ENCODE data around the gene RAB11A.
A peak's percentile ranks its signal among the peaks of the same experiment; 100 is the strongest.
"Not testable (repeated sequence)": the region's sequence is repeated elsewhere in the genome, so short reads cannot be mapped to it uniquely, and the experiment has no call there.

The RAB11A gene

DNA sequence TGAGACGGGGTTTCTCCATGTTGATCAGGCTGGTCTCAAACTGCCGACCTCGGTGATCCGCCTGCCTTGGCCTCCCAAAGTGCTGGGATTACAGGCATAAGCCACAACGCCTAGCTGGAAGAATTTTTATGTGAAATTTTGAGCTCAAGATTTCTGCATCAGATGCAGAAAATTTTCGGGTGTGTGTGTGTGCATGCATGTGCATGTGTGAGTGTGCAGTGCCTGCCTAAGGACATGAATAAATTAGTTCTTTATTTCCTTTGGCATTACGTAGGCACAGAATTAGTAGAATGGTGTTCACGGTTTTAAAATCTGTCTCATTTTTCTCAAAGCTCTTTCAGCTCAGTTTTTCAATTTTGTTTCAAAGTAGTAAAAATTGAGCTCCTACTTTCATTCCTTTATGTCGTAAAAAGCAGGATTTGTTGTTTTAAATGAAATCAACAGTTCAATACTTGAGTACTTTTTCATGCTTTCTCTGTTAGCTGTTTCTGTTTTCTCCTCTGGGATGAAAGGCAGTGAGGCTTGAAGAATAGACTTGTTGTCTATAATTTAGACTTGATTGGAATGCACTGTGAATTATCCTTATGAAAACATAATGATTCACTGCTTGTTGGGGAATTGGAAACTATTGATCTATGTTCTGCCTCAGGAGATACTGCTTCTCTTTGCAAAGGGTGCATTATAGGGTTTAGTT lies 23.3 kb upstream of the RAB11A start:
- DNase-seq, result no peak

DNA sequence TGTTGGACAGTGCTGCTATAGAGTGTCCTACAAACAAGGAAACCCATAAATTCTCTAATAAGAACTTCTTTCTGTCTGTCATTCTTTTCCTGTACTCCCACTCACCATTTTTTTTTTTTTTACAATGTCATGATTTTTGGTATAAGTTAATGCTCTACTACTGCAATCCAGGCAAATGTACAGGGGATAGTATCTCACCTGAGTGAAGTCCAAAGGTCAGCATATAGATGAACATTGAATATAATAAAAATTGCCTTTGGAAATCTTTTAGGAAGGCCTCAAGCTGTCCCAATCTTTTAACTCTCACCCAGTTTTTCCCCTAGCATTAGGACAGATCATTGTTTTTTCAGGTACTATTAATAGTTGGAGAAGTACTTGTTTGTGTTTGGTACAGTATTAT lies 21.3 kb upstream of the RAB11A start:
- no peak for DNase-seq

DNA sequence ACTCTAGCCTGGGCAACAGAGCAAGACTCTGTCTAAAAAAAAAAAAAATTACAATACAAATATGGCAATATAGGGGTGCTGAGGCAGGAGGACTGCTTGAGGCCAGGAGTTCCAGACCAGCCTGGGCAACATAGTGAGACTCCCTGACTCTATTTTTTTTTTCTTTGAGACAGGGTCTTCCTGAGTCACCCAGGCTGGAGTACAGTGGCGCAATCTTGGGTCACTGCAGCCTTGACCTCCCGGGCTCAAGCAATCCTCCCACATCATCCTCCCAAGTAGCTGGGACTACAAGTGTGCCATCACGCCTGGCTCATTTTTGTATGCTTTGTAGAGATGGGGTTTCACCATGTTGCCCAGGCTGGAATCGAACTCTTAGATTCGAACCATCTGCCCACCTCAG lies 17.3 kb upstream of the RAB11A start:
- DNase-seq, result no peak

DNA sequence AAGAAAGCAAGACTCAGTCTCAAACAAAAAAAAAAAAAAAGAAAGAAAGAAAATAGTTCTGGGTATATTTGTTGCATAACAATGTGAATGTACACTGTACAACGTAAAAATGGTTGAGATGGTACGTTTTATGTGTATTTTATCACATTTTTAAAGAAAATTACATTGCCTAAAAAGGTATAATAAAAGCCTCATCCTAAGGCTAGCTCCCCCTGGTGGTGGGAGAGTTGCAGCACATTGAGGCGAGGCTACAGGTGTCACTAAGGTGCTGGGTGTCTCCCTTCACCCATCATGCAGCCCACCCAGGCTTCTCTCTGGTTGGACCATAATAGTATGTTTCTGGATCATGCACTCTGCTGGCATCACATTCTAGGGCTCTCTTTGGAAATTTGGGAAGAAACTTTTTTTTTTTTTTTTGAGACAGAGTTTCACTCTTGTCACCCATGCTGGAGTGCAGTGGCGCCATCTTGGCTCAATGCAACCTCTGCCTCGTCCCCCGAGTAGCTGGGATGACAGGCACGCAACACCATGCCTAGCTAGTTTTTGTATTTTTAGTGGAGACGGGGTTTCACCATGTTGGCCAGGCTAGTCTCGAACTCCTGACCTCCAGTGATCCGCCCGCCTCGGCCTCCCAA lies 12.4 kb upstream of the RAB11A start:
- peak; percentile 79 for DNase-seq

DNA sequence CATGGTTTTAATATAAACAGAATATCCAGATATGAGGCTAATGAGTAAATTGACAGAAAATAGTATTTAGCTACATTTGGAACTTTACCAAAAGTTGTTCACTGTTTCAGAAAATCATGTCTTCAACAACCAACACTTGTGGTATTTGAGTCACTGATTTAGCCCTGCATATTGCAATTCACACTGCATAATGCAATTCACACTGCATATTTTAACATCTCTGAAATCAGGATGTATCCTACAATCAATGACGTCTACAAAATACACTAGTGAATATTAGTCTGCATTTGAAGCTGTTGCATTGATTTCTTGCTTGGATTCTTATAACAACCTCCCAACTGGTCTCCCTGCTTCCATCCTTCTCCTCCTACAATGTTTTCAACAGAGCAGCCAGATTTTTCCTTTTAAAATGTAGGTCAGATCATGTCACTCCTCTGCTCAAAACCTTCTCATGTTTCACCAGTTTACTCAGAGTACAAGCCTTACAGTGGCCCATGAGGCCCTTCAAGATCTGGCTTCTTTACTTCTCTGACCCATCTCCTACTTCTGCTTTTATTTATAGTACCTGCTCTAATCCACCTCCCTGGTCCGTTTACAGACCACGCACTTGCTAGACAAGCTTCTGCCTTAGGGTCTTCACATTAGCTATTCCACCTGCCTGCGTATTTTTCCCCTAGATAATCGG lies 11.4 kb upstream of the RAB11A start:
- DNase-seq, result no peak

DNA sequence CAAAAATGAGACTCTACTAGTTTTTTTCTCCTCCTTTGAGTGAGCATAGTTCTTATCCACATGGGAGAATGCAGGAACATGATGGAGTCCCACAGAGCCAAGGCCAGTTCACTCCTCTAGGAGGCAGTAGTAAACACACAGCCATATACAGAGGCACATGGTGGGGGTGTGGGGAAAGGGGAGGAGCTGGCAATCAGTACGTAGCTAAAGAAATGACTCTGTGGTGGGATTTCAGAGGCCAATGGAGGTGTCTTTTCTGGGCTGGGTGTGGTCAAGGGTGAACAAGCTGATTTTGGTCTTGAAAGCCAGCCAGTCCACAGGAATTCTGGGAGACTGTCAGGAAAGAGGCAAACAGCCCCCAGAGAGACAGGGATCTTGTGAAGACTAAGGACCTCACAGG lies 6.6 kb upstream of the RAB11A start:
- DNase-seq, result peak; percentile 46

DNA sequence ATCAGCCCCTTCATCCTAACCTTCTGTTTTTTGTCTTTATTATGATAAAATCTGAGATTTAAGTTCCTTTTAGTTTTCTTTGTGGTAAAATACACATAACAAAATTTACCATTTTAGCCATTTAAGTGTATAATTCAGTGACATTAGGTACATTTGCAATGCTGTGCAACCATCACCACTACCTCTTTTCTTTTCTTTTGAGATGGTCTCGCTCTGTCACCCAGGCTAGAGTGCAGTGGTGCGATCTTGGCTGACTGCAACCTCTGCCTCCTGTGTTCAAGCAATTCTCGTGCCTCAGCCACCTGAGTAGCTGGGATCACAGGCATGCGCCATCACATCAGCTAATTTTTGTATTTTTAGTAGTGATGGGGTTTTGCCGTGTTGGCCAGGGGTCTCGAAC lies 6.2 kb upstream of the RAB11A start:
- no peak for DNase-seq

DNA sequence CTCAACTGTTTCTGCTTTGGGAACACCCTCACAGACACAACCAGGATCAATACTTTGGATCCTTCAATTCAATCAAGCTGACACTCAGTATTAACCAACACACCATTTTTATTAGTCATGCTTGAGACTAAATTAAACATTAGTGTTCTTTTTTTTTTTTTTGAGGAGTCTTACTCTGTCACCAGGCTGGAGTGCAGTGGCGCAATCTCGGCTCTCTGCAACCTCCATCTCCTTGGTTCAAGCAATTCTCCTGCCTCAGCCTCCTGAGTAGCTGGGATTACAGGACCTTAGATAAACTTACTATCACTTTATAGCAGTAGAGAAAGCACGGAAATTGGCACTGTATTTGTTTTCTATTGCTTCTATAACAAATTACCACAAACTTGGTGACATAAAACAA lies 2.0 kb upstream of the RAB11A start:
- DNase-seq, result no peak

DNA sequence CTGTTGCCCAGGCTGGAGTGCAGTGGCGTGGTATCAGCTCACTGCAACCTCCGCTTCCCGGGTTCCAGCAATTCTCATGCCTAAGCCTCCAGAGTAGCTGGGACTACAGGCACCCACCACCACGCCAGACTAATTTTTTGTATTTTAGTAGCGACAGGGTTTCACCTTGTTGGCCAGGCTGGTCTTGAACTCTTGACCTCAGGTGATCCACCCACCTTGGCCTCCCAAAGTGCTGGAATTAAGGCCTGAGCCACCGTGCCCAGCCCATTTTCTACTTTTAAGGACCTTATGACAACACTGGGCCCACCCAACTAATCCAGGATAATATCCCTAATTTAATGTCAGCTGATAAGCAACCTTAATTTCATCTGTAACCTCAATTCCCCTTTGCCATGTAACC lies 1.4 kb upstream of the RAB11A start:
- not testable (repeated sequence) for DNase-seq

- DNase-seq, result no peak
These were observed 655 bp upstream of the RAB11A start for GRCh38 chr15:65868546-65869125.

DNA sequence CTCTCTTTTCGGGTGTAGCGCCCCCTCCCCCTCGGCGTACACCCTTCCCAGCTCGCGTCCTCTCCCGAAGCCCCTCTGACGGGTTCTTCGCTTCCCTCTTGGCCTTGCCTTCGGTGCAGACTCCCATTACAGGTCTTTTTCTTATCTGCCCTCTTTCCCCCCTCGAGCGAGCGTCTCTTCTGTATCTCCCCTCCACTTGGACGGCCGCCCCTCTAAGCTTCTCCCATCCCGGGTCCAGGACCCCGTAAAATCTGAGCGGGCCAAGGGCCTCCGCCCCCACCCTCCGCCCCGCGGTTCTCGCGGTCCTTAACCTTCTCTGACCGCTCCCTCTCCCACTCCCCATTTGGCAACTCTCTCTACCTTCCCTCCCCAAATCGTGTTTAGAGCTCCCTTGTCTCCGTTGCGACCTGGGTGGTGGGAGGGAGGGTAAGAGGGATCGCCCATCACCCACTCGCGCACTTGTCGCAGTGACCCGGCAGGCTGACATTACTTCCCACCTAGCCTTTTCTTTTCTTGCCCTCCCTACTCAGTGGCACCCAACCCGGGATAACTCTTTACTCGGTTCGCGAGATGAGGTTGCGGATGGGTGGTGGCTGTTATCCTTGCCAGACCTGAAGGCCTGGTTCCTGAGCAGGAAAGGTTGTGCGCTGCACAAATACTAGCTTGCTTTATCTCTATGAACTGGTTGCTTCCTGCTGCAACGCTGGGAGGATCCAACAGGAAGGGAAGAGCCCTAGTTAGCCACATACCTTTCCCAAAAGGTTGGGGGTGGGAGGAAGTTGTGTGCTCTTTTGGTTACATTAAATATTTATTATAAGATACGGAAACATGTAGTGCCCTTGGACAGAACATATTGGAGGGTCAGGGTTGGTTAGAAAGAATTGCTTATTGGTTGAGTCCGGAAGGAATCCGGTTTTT lies 922 bp downstream of the RAB11A start:
- DNase-seq, result peak; percentile 20

DNA sequence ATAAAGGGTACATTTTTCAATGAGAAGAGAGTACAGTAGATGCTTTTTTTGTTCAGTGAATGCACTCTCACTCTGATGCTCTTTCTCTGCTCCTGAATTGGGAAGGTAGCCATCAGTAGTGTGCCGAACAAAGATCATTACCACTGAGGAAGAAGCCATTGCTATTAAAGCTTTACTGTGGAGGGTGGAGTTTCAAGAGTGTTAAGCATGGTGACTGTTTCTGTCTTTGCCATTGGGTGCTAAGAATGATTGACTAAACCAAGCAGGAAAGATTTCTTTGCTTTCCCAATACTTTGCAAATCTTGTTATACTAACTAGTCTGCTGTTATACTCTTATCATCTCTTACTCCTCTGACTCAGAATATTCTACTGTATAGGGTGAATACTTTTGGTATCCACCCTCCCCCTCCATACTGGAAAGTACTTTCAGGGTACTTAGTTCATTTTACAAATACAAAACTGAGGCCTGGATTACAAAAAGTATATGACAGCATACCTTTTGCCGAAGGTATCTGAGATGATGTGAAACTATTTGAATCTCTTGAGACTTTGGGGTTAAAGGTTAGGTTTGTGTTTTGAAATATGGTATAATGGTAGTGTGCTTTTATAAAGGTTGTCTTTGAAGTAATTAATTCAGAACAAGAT lies 1.7 kb downstream of the RAB11A start:
- no peak for DNase-seq

DNA sequence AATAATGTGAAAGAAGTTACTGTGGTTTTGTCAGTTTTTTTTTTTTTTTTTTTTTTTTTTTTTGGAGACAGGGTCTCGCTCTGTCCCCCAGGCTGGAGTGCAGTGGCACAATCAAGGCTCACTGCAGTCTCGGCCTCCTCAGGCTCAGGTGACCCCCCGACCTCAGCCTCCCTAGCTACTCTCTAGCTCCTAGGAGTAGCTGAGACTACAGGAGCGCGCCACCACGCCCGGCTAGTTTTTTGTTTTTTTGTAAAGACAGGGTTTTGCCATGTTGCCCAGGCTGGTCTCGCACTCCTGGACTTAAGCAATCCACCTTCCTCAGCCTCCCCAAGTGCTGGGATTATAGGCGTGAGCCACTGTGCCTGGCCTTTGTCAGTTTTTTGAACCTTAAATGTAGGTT lies 2.6 kb downstream of the RAB11A start:
- DNase-seq, result not testable (repeated sequence)

DNA sequence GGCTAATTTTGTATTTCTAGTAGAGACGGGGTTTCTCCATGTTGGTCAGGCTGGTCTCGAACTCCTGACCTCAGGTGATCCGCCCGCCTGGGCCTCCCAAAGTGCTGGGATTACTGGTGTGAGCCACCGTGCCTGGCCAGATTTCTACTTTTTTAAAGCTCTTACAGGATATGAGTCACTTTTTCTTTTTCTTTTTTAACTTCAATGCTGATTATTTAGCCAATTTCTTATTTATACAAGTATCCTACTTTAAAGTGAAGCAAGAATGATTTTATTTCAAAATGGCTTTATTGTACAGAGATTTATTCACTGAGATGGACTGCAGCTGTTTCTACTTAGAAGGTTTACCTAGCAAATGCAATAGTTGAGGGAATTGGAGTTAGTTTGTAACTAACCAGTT lies 3.3 kb downstream of the RAB11A start:
- DNase-seq, result not testable (repeated sequence)

DNA sequence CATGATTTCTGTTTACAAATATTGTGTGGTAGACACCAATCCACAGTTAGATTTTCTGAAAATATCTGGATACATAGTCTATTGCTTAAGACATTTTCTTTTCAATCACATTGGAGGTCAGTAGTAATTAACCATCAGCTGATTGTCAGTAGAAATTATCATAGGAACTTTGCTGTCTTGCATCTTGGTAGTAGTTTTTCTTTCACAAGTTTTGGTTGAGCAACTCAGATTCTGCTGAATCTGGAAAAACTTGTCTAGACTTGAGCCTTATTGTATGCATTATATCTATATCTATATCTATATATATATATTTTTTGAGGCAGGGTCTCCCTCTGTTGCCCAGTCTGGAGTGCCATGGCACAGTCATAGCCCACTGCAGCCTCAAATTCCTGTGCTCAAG lies 4.0 kb downstream of the RAB11A start:
- no peak for DNase-seq

DNA sequence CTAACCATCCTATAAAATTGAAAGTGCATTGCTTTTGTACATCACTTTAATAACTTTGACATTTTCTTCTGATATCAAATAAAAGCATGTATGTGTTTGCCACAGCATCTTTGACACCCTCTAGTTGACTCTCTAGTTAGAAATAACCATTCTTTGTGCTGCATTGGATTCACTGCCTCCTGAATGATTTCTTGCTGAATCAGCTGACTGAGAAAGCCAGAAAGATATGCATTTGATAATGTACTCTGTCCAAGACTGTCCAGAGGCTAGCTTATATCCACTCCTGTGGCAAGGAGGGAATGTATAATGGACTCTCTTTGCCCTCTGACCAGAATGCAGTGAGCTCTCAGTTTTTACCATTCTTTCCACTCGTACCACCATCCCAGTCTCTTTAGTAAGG lies 6.2 kb downstream of the RAB11A start:
- DNase-seq, result no peak

DNA sequence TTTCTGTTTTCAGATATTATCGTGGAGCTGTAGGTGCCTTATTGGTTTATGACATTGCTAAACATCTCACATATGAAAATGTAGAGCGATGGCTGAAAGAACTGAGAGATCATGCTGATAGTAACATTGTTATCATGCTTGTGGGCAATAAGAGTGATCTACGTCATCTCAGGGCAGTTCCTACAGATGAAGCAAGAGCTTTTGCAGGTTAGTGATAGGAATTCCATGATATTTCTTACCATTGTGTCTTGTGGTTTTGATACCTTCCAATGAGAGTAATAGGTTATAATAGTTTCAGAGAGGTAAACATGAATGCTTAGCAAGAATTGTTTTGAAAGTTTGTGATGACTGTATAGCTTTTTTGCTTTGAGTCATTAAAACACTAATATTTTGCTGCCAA lies 8.5 kb downstream of the RAB11A start:
- no peak for DNase-seq

- no peak for DNase-seq
These were observed 12.6 kb downstream of the RAB11A start for GRCh38 chr15:65881766-65882434.

DNA sequence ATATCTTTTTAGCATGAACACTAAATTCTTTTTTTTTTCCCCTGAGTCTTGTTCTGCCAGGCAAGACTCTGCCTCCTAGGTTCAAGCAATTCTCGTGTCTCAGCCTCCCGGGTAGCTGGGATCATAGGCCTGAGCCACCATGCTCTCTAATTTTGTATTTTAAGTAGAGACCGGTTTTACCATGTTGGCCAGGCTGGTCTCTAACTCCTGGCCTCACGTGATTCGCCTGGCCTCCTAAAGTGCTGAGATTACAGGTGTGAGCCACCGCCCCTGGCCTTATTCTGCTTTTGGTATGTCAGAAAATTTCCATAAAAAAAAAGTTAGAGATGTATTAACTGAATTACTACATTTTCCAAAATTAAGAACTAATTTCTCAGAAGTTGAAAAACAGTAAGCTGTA lies 14.3 kb downstream of the RAB11A start:
- DNase-seq, result no peak

- DNase-seq, result no peak
These were observed 15.2 kb downstream of the RAB11A start for GRCh38 chr15:65884511-65884910.

DNA sequence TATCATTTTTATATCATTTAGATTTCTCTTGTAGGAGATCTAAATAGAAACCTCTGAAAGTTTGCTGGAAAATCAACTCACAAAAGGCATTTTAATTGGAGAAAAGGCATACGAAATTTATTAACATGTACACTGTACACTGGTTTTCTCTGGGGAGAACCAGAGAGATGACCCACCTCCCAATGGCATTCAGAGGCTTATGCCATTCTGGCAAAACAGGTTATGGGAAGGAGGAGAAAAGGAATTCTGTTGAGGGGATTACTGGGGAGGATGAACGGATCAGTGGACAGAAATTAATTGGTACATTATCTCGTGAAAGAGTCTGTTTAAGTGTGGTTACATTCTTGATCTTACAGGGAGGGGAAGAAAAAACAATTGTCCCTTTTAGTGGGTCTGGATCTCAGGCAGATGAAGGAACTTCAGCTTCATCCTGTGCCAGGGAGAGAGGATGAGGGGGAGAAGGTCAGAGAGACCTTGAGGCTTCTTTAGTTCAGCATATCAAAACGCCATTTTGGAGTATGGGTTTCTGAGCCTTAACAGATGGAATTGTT lies 16.5 kb downstream of the RAB11A start:
- no peak for DNase-seq

All from activated T-cell treated with anti-CD3 and anti-CD28 coated beads for 4 hours (primary cell).